HCT116 (cell line): ENCODE results near the gene GNAS-AS1. TPM values are rescaled to one million over a fixed set of nuclear protein-coding genes. Genes with fewer than 3 reads are reported as not detected.

Source experiments
- ATAC-seq: fragments of 200-7000 bp; cut with Tn5 transposase; 2 replicates; pipeline ENCODE4 v1.9.1; 2020; ENCODE audit warnings: mild to moderate bottlenecking, moderate library complexity
- BruUV-seq: library from RNA; stranded (reverse); fragments of 400-500 nt; replicated peaks from 2 replicates; lab custom pipeline; 2021; lab: Mats Ljungman, UMichigan
- CTCF ChIA-PET: fragments of 300-600 bp; sonication (Branson Sonifier 250); formaldehyde crosslinking; loops from one replicate; lab custom pipeline; 2021; ENCODE audit warnings: antibody characterized with exemption; lab: Charles Lee
- POLR2A ChIA-PET: fragments of 300-600, 350-600 bp; sonication (Branson Sonifier 250); formaldehyde crosslinking; loops from one replicate; lab custom pipeline; 2021; ENCODE audit warnings: antibody characterized with exemption; lab: Charles Lee
- RAD21 ChIA-PET, 2 experiments: fragments of 300-600 bp; sonication (Branson Sonifier 250); formaldehyde crosslinking; loops; one replicate each; lab custom pipeline; 2023; ENCODE audit warnings: low total read pairs in 2 of 2; ENCODE audit not compliant: uncharacterized antibody in 2 of 2, unreplicated experiment in 2 of 2, low non-redundant PET in 1 of 2; lab: Charles Lee
- DNase-seq: peaks from one replicate; pipeline ENCODE4 v3.0.0-alpha.2; 2010; ENCODE audit warnings: low read depth, low spot score
- H2AFZ ChIP-seq: fragments of 200-600 bp; shearing (Covaris generic), sonication (generic); 2 replicates; pipeline ENCODE4 v1.6.1; 2017; ENCODE audit warnings: low read depth, mixed run types, mixed read lengths, antibody characterized with exemption, low read length; ENCODE audit not compliant: poor library complexity, severe bottlenecking
- H3K27ac ChIP-seq: 2 replicates; pipeline ENCODE4 v1.5.1; 2012; ENCODE audit warnings: low read depth, low read length
- H3K27me3 ChIP-seq: fragments of 200-600 bp; sonication (generic); 2 replicates; pipeline ENCODE4 v1.6.1; 2016; ENCODE audit warnings: mixed run types, low read length, mixed read lengths; ENCODE audit not compliant: insufficient read depth
- H3K36me3 ChIP-seq, 2 experiments: fragments of 200-500 bp in 1 of 2; fragments of 200-600 bp in 1 of 2; sonication (Bioruptor generic) in 1 of 2; sonication (generic) in 1 of 2; 2 replicates each; pipeline versions ENCODE4 v1.5.1 to v1.6.1; 2014 to 2016; ENCODE audit warnings: low read length in 2 of 2, inconsistent platforms in 1 of 2, mixed read lengths in 1 of 2, mixed run types in 1 of 2; ENCODE audit not compliant: insufficient read depth in 2 of 2, control insufficient read depth in 1 of 2
- H3K4me1 ChIP-seq, 2 experiments: fragments of 200-600 bp in 1 of 2; sonication (generic) in 1 of 2; 2 replicates each; pipeline versions ENCODE4 v1.5.1 to v1.6.1; 2012 to 2017; ENCODE audit warnings: low read length in 2 of 2, inconsistent platforms in 1 of 2, mild to moderate bottlenecking in 1 of 2, mixed read lengths in 1 of 2, mixed run types in 1 of 2, moderate library complexity in 1 of 2; ENCODE audit not compliant: insufficient read depth in 2 of 2, control insufficient read depth in 1 of 2
- H3K4me2 ChIP-seq: fragments of 200-600 bp; sonication (generic); 2 replicates; pipeline ENCODE4 v1.6.1; 2017; ENCODE audit warnings: mixed run types, low read length, mixed read lengths
- H3K4me3 ChIP-seq, 2 experiments: fragments of 200-600 bp in 1 of 2; sonication (generic) in 1 of 2; replicated peaks in 1 of 2; 2 replicates each; pipeline ENCODE4 v1.5.1; 2011 to 2016; ENCODE audit warnings: low read length in 2 of 2, control low read depth in 1 of 2, low read depth in 1 of 2, mild to moderate bottlenecking in 1 of 2, mixed read lengths in 1 of 2, mixed run types in 1 of 2
- H3K79me2 ChIP-seq: fragments of 200-600 bp; sonication (generic); 2 replicates; pipeline ENCODE4 v1.6.1; 2017; ENCODE audit warnings: mild to moderate bottlenecking, mixed run types, low read length, moderate library complexity, mixed read lengths; ENCODE audit not compliant: insufficient read depth
- H3K9ac ChIP-seq: fragments of 200-600 bp; sonication (generic); 2 replicates; pipeline ENCODE4 v1.6.1; 2016; ENCODE audit warnings: low read length, mixed read lengths
- H3K9me2 ChIP-seq: fragments of 200-600 bp; sonication (generic), shearing (Covaris generic); 2 replicates; pipeline ENCODE4 v1.6.1; 2017; ENCODE audit warnings: mixed run types, mild to moderate bottlenecking, moderate library complexity; ENCODE audit not compliant: insufficient read depth
- H3K9me3 ChIP-seq, 2 experiments: fragments of 200-500 bp in 1 of 2; fragments of 200-600 bp in 1 of 2; sonication (Bioruptor generic) in 1 of 2; sonication (generic) in 1 of 2; 2 replicates each; pipeline ENCODE4 v1.6.1; 2014 to 2017; ENCODE audit warnings: low read length in 2 of 2, mixed read lengths in 2 of 2, inconsistent platforms in 1 of 2, low read depth in 1 of 2, mild to moderate bottlenecking in 1 of 2, mixed run types in 1 of 2, moderate library complexity in 1 of 2; ENCODE audit not compliant: control insufficient read depth in 1 of 2, insufficient read depth in 1 of 2
- H4K20me1 ChIP-seq: fragments of 200-600 bp; sonication (generic), shearing (Covaris generic); 2 replicates; pipeline ENCODE4 v1.6.1; 2017; ENCODE audit warnings: mixed run types, mild to moderate bottlenecking, moderate library complexity; ENCODE audit not compliant: insufficient read depth
- POLR2A ChIP-seq: IDR thresholded peaks from 2 replicates; pipeline ENCODE4 v1.7.0; 2011; ENCODE audit warnings: borderline replicate concordance; ENCODE audit not compliant: insufficient read depth, insufficient read length; ENCODE audit errors: extremely low read depth
- RAD21 ChIP-seq: IDR thresholded peaks from 2 replicates; pipeline ENCODE4 v1.6.1; 2012; ENCODE audit warnings: low read depth, mild to moderate bottlenecking
- TCF7L2 ChIP-seq: IDR thresholded peaks from 2 replicates; pipeline ENCODE4 v1.7.0; 2011; ENCODE audit warnings: borderline replicate concordance, inconsistent platforms; ENCODE audit not compliant: insufficient read depth, insufficient read length; ENCODE audit errors: extremely low read depth
- intact Hi-C: fragments of 100-400 bp; cut with micrococcal nuclease; formaldehyde crosslinking; loops from 2 replicates; pipeline ENCODE4 v1.10.0; 2022
- total RNA-seq: library from RNA; stranded (reverse); gene quantifications from one replicate; pipeline ENCODE4 v1.2.1, GENCODE V29; 2021; ENCODE audit not compliant: unreplicated experiment
- TF ChIP-seq, protein P1 (sequence below), 3 experiments: fragments of 200-600 bp in 1 of 3; sonication (generic) in 1 of 3; IDR thresholded peaks in 2 of 3; conservative IDR thresholded peaks in 1 of 3; 2 replicates each; pipeline ENCODE4 v1.5.1; 2012 to 2017; ENCODE audit warnings: low read depth in 2 of 3, low read length in 2 of 3, antibody characterized with exemption in 1 of 3, borderline replicate concordance in 1 of 3, control low read depth in 1 of 3, mild to moderate bottlenecking in 1 of 3, mixed read lengths in 1 of 3, mixed run types in 1 of 3, moderate library complexity in 1 of 3; ENCODE audit not compliant: insufficient read depth in 1 of 3

The GNAS-AS1 gene
- total RNA-seq, 1 experiment from 2014 or later = not detected

GRCh38 chr20:58870293-58871014, 19.8 kb upstream of the GNAS-AS1 start:
- peak; percentile 99 for ATAC-seq
- Histone ChIP-seq H3K79me2 (no peaks in the 10 kb centered on the region), H3K9me3 (no peaks in the 10 kb centered on the region), H3K9ac (no peak overlapping the region), H4K20me1 (no peaks in the 10 kb centered on the region), H3K4me1 (no peaks in the 10 kb centered on the region), H3K27me3 (no peaks in the 10 kb centered on the region), H3K4me2 (no peak overlapping the region), H2AFZ (no peak overlapping the region), H3K36me3 (no peaks in the 10 kb centered on the region), H3K9me2 (no peaks in the 10 kb centered on the region), H3K27ac (no peak overlapping the region), H3K4me3 (no peak overlapping the region)
- DNase-seq = no peak
- ChIA-PET POLR2A (interaction anchor here (0.6 kb wide), 1 partner anchor 162 kb away, joined by 3 read pairs; the partner anchor contains the start of gene ATP5F1E), RAD21 (interaction anchor here (0.8 to 1.0 kb wide), 3 partner anchors 352 to 626 kb away, joined by 3 read pairs; no protein-coding TSS in a partner anchor), CTCF (interaction anchor here (0.6 to 1.9 kb wide), 13 partner anchors 9 to 626 kb away, joined by 3 to 20 read pairs (median 3); partner anchors contain the start of genes ATP5F1E and STX16)
- TF ChIP-seq, protein P1, sequence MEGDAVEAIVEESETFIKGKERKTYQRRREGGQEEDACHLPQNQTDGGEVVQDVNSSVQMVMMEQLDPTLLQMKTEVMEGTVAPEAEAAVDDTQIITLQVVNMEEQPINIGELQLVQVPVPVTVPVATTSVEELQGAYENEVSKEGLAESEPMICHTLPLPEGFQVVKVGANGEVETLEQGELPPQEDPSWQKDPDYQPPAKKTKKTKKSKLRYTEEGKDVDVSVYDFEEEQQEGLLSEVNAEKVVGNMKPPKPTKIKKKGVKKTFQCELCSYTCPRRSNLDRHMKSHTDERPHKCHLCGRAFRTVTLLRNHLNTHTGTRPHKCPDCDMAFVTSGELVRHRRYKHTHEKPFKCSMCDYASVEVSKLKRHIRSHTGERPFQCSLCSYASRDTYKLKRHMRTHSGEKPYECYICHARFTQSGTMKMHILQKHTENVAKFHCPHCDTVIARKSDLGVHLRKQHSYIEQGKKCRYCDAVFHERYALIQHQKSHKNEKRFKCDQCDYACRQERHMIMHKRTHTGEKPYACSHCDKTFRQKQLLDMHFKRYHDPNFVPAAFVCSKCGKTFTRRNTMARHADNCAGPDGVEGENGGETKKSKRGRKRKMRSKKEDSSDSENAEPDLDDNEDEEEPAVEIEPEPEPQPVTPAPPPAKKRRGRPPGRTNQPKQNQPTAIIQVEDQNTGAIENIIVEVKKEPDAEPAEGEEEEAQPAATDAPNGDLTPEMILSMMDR (IDR thresholded peaks at IDR 0.05 in 2 of 3, conservative IDR thresholded peaks at IDR 0.05 in 1 of 3; ENCODE audit: borderline replicate concordance in 1 of 3, insufficient read depth in 1 of 3, low read depth in 2 of 3, low read length in 2 of 3) = peak; percentile 73 to 97 (median 87)
- TF ChIP-seq POLR2A (no peak), RAD21 (peak; percentile 83), TCF7L2 (no peak)
- BruUV-seq = no TSS peak
- intact Hi-C loops = loop anchor here (1.0 to 2.0 kb wide), 4 partner anchors 352 to 626 kb away; no protein-coding TSS in a partner anchor
